HUES64 (cell line): ENCODE measurements around the gene MCRIP2.
A peak's percentile ranks its signal among the peaks of the same experiment; 100 is the strongest.

Experiments used
- H3K27ac ChIP-seq: 2 replicates; pipeline ENCODE4 v1.7.0; 2013; ENCODE audit warnings: low read depth, low read length, inconsistent platforms
- H3K27me3 ChIP-seq: 2 replicates; pipeline ENCODE4 v1.6.1; 2013; ENCODE audit warnings: mild to moderate bottlenecking, low read length; ENCODE audit not compliant: insufficient read depth
- H3K36me3 ChIP-seq: 2 replicates; pipeline ENCODE4 v1.6.1; 2013; ENCODE audit warnings: mild to moderate bottlenecking, low read length; ENCODE audit not compliant: insufficient read depth
- H3K4me1 ChIP-seq: 2 replicates; pipeline ENCODE4 v1.6.1; 2013; ENCODE audit warnings: mild to moderate bottlenecking, low read length, moderate library complexity; ENCODE audit not compliant: insufficient read depth
- H3K4me3 ChIP-seq: 2 replicates; pipeline ENCODE4 v1.5.1; 2013; ENCODE audit warnings: mild to moderate bottlenecking, low read length, moderate library complexity
- H3K9ac ChIP-seq: 2 replicates; pipeline ENCODE4 v1.6.1; 2013; ENCODE audit warnings: mild to moderate bottlenecking, low read depth, low read length
- H3K9me3 ChIP-seq: 2 replicates; pipeline ENCODE4 v1.6.1; 2013; ENCODE audit warnings: low read depth, low read length; ENCODE audit not compliant: insufficient read depth
- WGBS: fragments of 150-250, 120-280 bp; methylation state at CpG from one replicate; pipeline ENCODE4 v1.1.7; 2013; ENCODE audit warnings: missing lambda C conversion rate; 5-methylcytosine and 5-hydroxymethylcytosine counted together

The MCRIP2 gene

GRCh38 chr16:674214-674881 lies 32.7 kb downstream of the MCRIP2 start:
- Histone ChIP-seq H3K9me3 (no peaks in the 10 kb centered on the region), H3K4me3 (peak overlapping the region; percentile 61; the same call in 1 of the 2 replicates), H3K27me3 (peaks cover 5% of the 10 kb centered on the region; the same call in 1 of the 2 replicates), H3K36me3 (peaks cover 49% of the 10 kb centered on the region), H3K9ac (no peak overlapping the region; the same call in 1 of the 2 replicates), H3K27ac (peak overlapping the region; percentile 35; the same call in 1 of the 2 replicates), H3K4me1 (peaks cover 6% of the 10 kb centered on the region; the same call in 1 of the 2 replicates)
- WGBS, result 88% methylated on average over 22 of the region's 22 CpGs

GRCh38 chr16:674968-675883 lies 33.6 kb downstream of the MCRIP2 start, which contains the start of gene RHBDL1:
TSS of gene RHBDL1 (plus strand) at chr16:675671. CDS start at chr16:675791, 120 bp downstream.
- H3K27me3 ChIP-seq, result peaks cover 5% of the 10 kb centered on the region; the same call in 1 of the 2 replicates

GRCh38 chr16:675884-676564 lies 34.4 kb downstream of the MCRIP2 start:
- peaks cover 5% of the 10 kb centered on the region; the same call in 1 of the 2 replicates for H3K27me3 ChIP-seq
- no peak overlapping the region for H3K27ac ChIP-seq
- H3K4me3 ChIP-seq, result peak overlapping the region; percentile 61
- H3K4me1 ChIP-seq, result peaks cover 6% of the 10 kb centered on the region; the same call in 1 of the 2 replicates
- H3K36me3 ChIP-seq, result peaks cover 32% of the 10 kb centered on the region
- WGBS, result 65% methylated on average over 24 of the region's 25 CpGs
- no peaks in the 10 kb centered on the region for H3K9me3 ChIP-seq
- peak overlapping the region; percentile 66; the same call in 1 of the 2 replicates for H3K9ac ChIP-seq

More at GRCh38 chr16:674968-675883, 33.6 kb downstream of the MCRIP2 start, which contains the start of gene RHBDL1:
- peak within 1 kb of the TSS; percentile 35; the same call in 1 of the 2 replicates for H3K27ac ChIP-seq
- H3K4me1 ChIP-seq, result peaks cover 6% of the 10 kb centered on the region; the same call in 1 of the 2 replicates
- H3K9ac ChIP-seq, result peak within 1 kb of the TSS; percentile 66; the same call in 1 of the 2 replicates
- peak within 1 kb of the TSS; percentile 61 for H3K4me3 ChIP-seq
- WGBS, result 4% methylated on average over 73 of the region's 73 CpGs
- H3K9me3 ChIP-seq, result no peaks in the 10 kb centered on the region
- peaks cover 40% of the 10 kb centered on the region for H3K36me3 ChIP-seq

GRCh38 chr16:676565-676902 lies 34.9 kb downstream of the MCRIP2 start:
- H3K27me3 ChIP-seq, result peaks cover 5% of the 10 kb centered on the region; the same call in 1 of the 2 replicates
- peaks cover 30% of the 10 kb centered on the region for H3K36me3 ChIP-seq
- H3K4me3 ChIP-seq, result no peak overlapping the region
- H3K4me1 ChIP-seq, result peaks cover 10% of the 10 kb centered on the region; the same call in 1 of the 2 replicates
- H3K9ac ChIP-seq, result no peak overlapping the region
- H3K27ac ChIP-seq, result no peak overlapping the region
- H3K9me3 ChIP-seq, result no peaks in the 10 kb centered on the region
- 93% methylated on average over 21 of the region's 21 CpGs for WGBS

DNA sequence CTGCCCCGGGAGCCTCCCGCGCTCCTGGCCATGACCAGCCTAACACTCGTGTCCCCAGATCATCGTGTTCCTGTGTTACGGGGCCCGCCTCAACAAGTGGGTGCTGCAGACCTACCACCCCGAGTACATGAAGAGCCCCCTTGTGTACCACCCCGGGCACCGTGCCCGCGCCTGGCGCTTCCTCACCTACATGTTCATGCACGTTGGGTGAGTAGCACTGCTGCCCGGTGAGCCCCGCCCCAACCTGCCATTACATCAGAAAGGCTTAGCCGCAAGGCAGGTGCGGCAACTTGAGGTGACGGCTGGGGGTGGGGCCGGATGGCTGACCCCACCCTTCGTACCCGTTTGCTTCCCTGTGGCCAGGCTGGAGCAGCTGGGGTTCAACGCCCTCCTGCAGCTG lies 35.3 kb downstream of the MCRIP2 start:
- Histone ChIP-seq H3K4me1 (peaks cover 12% of the 10 kb centered on the region; the same call in 1 of the 2 replicates), H3K36me3 (peaks cover 31% of the 10 kb centered on the region), H3K4me3 (no peak overlapping the region), H3K27me3 (peaks cover 5% of the 10 kb centered on the region; the same call in 1 of the 2 replicates), H3K9ac (no peak overlapping the region), H3K27ac (no peak overlapping the region), H3K9me3 (no peaks in the 10 kb centered on the region)
- WGBS, result 91% methylated on average over 23 of the region's 23 CpGs

DNA sequence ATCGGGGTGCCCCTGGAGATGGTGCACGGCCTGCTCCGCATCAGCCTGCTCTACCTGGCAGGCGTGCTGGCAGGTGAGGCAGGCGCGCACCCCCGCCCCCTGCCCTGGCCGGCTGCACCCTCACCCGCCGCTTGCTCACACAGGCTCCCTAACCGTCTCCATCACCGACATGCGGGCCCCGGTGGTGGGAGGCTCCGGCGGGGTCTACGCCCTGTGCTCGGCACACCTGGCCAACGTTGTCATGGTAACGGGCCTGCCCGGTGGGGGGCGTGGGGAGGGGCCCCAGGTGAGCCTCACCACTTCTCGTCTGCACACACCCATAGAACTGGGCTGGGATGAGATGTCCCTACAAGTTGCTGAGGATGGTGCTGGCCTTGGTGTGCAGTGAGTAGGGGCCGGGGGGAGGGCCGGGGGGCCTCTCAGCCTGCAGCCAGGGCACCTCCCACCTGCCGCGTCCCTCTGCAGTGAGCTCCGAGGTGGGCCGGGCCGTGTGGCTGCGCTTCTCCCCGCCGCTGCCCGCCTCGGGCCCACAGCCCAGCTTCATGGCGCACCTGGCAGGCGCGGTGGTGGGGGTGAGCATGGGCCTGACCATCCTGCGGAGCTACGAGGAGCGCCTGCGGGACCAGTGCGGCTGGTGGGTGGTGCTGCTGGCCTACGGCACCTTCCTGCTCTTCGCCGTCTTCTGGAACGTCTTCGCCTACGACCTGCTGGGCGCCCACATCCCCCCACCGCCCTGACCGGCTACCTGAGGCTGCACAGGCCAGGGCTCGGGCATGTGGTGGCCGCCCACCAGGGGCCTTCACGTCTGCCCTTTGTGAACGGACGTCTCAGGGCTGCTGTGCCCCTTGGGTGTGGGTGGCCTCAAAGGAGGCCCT lies 35.9 kb downstream of the MCRIP2 start:
- H3K27me3 ChIP-seq, result peaks cover 5% of the 10 kb centered on the region; the same call in 1 of the 2 replicates
- WGBS, result 91% methylated on average over 57 of the region's 57 CpGs
- no peak overlapping the region for H3K27ac ChIP-seq
- H3K9ac ChIP-seq, result no peak overlapping the region
- H3K4me1 ChIP-seq, result peaks cover 12% of the 10 kb centered on the region; the same call in 1 of the 2 replicates
- H3K36me3 ChIP-seq, result peaks cover 31% of the 10 kb centered on the region
- no peak overlapping the region for H3K4me3 ChIP-seq
- H3K9me3 ChIP-seq, result no peaks in the 10 kb centered on the region

- peaks cover 16% of the 10 kb centered on the region; the same call in 1 of the 2 replicates for H3K4me1 ChIP-seq
- H3K4me3 ChIP-seq, result no peak overlapping the region
- peaks cover 5% of the 10 kb centered on the region; the same call in 1 of the 2 replicates for H3K27me3 ChIP-seq
- peaks cover 31% of the 10 kb centered on the region for H3K36me3 ChIP-seq
- no peaks in the 10 kb centered on the region for H3K9me3 ChIP-seq
- no peak overlapping the region for H3K9ac ChIP-seq
- 90% methylated on average over 21 of the region's 21 CpGs for WGBS
- H3K27ac ChIP-seq, result no peak overlapping the region
Observed at GRCh38 chr16:678209-678857, 36.7 kb downstream of the MCRIP2 start.

- Histone ChIP-seq H3K27me3 (peaks cover 5% of the 10 kb centered on the region; the same call in 1 of the 2 replicates), H3K27ac (no peak overlapping the region; the same call in 1 of the 2 replicates), H3K9me3 (no peaks in the 10 kb centered on the region), H3K36me3 (peaks cover 23% of the 10 kb centered on the region), H3K4me3 (peak overlapping the region; percentile 62), H3K9ac (no peak overlapping the region; the same call in 1 of the 2 replicates), H3K4me1 (peaks cover 16% of the 10 kb centered on the region; the same call in 1 of the 2 replicates)
- WGBS, result 33% methylated on average over 49 of the region's 52 CpGs
Observed at GRCh38 chr16:678858-679813, 37.5 kb downstream of the MCRIP2 start.
